Cardiac muscle cell (in vitro differentiated cells and primary cell): ENCODE measurements around the gene PIK3R6. TPM values are rescaled to one million over a fixed set of nuclear protein-coding genes. Genes with fewer than 3 reads are reported as not detected.

Experiments
- DNase-seq, 2 donors: peaks; one replicate each; pipeline versions ENCODE4 v3.0.0 to v3.0.0-alpha.2; 2010 to 2017; ENCODE audit warnings: low read depth in 1 of 2, low spot score in 1 of 2
- H3K27ac ChIP-seq: fragments of 200-600 bp; sonication (generic); 2 replicates; pipeline ENCODE4 v1.5.1; 2016
- H3K27me3 ChIP-seq: fragments of 200-600 bp; sonication (generic); 2 replicates; pipeline ENCODE4 v1.6.0; 2016; ENCODE audit warnings: control low read depth
- H3K36me3 ChIP-seq: fragments of 200-600 bp; sonication (generic); 2 replicates; pipeline ENCODE4 v1.5.1; 2016; ENCODE audit warnings: control low read depth
- H3K4me1 ChIP-seq: fragments of 200-600 bp; sonication (generic); 2 replicates; pipeline ENCODE4 v1.8.1; 2017; ENCODE audit warnings: low read depth, mild to moderate bottlenecking, mixed run types
- H3K4me3 ChIP-seq: fragments of 200-600 bp; sonication (generic); 2 replicates; pipeline ENCODE4 v1.5.1; 2016; ENCODE audit warnings: mild to moderate bottlenecking
- H3K9me3 ChIP-seq: fragments of 200-600 bp; sonication (generic); 2 replicates; pipeline ENCODE4 v1.5.1; 2017; ENCODE audit warnings: low read depth, mild to moderate bottlenecking, control low read depth
- polyA plus RNA-seq: library from polyadenylated mRNA; unstranded; fragments of >200 nt; fragmentation: Nextera tagmentation; extraction: Ambion mirVana; gene quantifications from 2 replicates; pipeline ENCODE4 v1.2.1, GENCODE V29; 2016
- total RNA-seq: library from RNA; depleted of rRNA; stranded (reverse); fragments of >200 nt; gene quantifications from 2 replicates; pipeline ENCODE4 v1.2.3, GENCODE V29; 2016
- TF ChIP-seq, protein P1 (sequence below): IDR thresholded peaks from 2 replicates; pipeline ENCODE4 v1.5.1; 2012; ENCODE audit warnings: low read depth, mild to moderate bottlenecking, low read length

PIK3R6 gene
- total and polyA plus RNA-seq, 2 experiments from 2014 or later = 0.48 TPM; not detected in 1

DNA sequence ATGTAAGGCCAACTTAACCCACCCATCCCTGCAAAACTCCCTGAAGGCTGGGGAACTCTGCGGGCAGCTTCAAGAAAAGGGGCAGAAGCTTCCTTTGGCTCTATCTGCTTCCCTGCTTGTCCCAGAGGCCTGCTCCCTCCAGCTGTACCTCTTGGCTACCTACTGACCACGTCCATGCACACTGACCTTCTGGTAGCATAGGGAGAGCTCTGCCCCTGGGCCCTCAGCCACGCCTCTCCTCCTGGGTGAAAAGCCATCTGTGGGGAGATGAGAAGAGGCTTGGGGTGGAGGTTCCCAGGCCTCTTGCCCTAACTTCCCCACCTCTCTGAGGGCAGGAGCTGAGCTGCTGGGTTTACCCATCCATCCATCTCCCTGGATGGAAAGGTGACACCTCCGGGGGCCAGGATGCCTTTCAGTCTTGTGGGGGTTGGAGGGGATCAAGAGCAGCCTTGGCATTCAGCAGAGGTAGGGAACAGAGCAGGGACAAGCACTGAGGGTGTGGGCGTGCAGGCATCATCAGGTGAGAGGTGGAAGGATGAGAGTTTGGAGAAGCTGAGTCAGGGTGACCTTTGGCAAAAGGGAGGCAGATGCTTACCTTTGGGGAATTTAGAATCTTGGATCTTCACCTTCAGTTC is 45.0 kb downstream of the PIK3R6 start:
- Histone ChIP-seq H3K27me3 (no peaks in the 10 kb centered on the region), H3K4me1 (no peaks in the 10 kb centered on the region), H3K4me3 (no peak overlapping the region), H3K36me3 (no peaks in the 10 kb centered on the region), H3K9me3 (no peaks in the 10 kb centered on the region), H3K27ac (no peak overlapping the region)
- DNase-seq = no peak
- TF ChIP-seq, protein P1, sequence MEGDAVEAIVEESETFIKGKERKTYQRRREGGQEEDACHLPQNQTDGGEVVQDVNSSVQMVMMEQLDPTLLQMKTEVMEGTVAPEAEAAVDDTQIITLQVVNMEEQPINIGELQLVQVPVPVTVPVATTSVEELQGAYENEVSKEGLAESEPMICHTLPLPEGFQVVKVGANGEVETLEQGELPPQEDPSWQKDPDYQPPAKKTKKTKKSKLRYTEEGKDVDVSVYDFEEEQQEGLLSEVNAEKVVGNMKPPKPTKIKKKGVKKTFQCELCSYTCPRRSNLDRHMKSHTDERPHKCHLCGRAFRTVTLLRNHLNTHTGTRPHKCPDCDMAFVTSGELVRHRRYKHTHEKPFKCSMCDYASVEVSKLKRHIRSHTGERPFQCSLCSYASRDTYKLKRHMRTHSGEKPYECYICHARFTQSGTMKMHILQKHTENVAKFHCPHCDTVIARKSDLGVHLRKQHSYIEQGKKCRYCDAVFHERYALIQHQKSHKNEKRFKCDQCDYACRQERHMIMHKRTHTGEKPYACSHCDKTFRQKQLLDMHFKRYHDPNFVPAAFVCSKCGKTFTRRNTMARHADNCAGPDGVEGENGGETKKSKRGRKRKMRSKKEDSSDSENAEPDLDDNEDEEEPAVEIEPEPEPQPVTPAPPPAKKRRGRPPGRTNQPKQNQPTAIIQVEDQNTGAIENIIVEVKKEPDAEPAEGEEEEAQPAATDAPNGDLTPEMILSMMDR = no peak

DNA sequence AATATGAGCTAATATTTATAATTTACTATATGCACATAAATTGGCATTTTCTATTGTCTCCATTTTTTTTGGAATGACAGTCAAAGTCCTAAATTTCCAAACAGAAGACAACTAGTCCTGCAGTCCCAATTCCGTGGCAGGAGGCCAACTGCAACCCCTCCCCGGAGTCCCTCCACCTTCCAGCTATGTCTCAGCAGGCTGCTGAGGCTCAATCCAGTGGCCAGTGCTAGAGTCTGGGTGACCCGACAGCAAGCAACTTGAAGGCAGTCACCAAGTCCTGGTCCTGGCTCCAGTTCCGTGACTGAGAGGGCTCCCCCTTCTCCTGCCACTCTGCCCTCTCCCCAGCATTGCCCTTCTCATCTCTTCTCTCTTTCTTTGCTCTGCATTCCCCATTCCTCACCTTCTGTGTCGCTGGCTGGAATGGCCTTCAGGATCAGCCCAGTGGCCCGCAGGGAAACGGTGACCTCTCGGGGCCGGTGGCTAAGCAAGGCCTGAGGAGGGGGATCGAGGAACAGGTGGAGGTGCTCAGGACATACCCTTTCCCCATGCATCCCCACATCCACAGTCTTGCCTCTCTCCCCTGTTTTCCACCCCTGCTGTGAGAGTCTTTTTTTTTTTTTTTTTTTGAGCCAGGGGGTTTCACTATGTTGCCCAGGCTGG is 45.9 kb downstream of the PIK3R6 start:
- no peak overlapping the region for H3K27ac ChIP-seq
- H3K4me1 ChIP-seq = no peaks in the 10 kb centered on the region
- no peak for DNase-seq
- H3K9me3 ChIP-seq = no peaks in the 10 kb centered on the region
- TF ChIP-seq, protein P1 = no peak
- H3K36me3 ChIP-seq = no peaks in the 10 kb centered on the region
- no peaks in the 10 kb centered on the region for H3K27me3 ChIP-seq
- H3K4me3 ChIP-seq = no peak overlapping the region

DNA sequence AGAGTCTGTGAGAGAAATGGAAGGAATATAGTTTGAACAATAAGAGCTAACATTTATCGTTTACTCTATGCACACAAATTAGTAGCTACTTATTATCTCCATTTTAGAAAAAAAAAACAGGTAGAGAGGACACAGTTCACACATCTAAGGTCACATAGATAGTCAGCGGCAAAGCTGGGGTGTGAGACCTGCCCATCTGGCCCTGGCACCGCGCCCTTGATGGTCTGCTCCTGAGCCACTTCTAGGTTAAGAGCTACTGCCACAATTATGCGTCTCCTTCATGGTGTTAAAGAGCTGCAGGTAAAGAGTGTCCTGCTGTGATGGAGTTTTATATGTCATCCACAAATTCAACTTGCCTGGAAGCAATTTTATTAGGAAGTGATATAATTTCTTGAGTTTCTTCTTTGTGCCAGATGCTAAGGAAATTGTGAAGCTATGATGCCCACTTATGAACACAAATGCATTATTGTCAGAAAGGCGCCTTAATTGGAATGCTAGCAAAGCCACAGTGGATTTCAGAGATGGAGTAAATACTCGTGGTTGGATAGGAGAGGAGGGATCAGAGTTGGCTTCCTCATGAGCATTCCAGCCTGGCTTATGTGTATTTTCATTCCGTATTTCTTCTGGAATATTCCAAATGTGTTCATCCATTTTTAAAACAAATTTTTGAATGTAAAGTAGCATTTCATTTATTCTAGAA is 47.0 kb downstream of the PIK3R6 start:
- no peak for DNase-seq
- no peak overlapping the region for H3K27ac ChIP-seq

DNA sequence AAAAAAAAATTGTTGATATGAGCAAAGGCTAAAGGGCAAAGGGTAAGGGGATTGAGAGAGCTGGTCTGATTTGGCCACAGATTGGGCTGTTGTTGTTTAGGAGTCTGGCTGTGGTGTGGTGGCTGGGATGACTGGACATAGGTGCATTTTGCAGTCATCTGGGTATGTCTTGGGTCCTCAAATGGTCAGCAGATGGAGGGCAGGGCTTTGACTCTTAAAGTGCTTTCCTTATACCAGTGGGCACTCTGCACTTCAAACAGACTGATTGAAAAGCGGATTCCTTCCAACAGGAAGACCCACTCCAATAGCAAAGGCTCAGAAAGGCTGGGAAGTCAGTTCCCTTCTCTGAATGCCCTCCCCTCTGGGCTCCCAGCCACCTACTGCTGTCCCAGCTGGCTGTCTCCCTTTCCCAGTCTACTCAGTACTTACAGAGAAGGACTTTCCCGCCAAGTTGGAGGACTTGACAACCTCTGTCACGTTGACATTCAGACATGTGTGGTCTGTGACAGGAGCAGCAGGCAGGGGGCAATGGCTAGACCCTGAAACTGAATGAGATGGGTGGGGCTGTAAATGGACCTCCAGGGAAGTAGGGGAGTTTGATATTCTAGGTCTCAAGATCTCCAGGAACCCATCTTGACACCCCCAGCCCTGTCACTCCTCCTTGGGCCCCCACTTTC is 48.7 kb downstream of the PIK3R6 start:
- H3K27ac ChIP-seq = no peak overlapping the region
- H3K36me3 ChIP-seq = no peaks in the 10 kb centered on the region
- H3K4me1 ChIP-seq = no peaks in the 10 kb centered on the region
- no peaks in the 10 kb centered on the region for H3K9me3 ChIP-seq
- H3K27me3 ChIP-seq = peaks cover 8% of the 10 kb centered on the region
- no peak overlapping the region for H3K4me3 ChIP-seq
- TF ChIP-seq, protein P1 = no peak
- DNase-seq = no peak

More for the DNA sequence above, 47.0 kb downstream of the PIK3R6 start:
- TF ChIP-seq, protein P1 = no peak
- Histone ChIP-seq H3K9me3 (no peaks in the 10 kb centered on the region), H3K4me3 (no peak overlapping the region), H3K4me1 (no peaks in the 10 kb centered on the region), H3K27me3 (peaks cover 8% of the 10 kb centered on the region), H3K36me3 (no peaks in the 10 kb centered on the region)

DNA sequence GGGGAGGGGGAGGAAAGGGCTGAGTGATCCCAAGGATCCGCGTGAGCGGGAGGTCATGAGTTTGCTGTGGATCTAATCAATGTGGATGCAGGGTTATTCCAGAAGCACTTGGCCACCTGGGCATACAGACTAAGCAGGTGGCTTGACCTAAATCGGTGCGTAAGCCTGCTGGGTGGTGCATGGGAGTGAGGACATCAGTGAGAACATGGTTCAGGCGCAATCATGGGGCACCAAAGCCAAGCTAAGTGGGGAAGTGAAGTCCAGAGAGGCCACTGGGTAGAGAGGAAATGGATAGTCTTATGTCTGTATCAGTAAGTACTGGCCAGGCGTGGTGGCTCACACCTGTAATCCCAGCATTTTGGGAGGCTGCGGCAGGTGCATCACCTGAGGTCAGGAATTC is 49.4 kb downstream of the PIK3R6 start:
- DNase-seq = no peak
- H3K27ac ChIP-seq = no peak overlapping the region
- TF ChIP-seq, protein P1 = no peak

More for the DNA sequence above, 49.4 kb downstream of the PIK3R6 start:
- no peaks in the 10 kb centered on the region for H3K9me3 ChIP-seq
- peaks cover 8% of the 10 kb centered on the region for H3K27me3 ChIP-seq
- H3K4me1 ChIP-seq = no peaks in the 10 kb centered on the region
- no peak overlapping the region for H3K4me3 ChIP-seq
- no peaks in the 10 kb centered on the region for H3K36me3 ChIP-seq
